Right lobe of liver (tissue), 4 donors: ENCODE data around the gene MIDN.

Source experiments
- POLR2A ChIP-seq: fragments of 450-650 bp; IDR thresholded peaks from one replicate; pipeline ENCODE4 v1.6.1; 2017; ENCODE audit warnings: antibody characterized with exemption, mild to moderate bottlenecking
- TF ChIP-seq, protein P1 (sequence below), 4 donors: fragments of 200-600 bp in 3 of 4; fragments of 450-650 bp in 1 of 4; IDR thresholded peaks; one replicate each; pipeline versions ENCODE4 v1.5.1 to v1.8.0; 2016 to 2022; ENCODE audit warnings: antibody characterized with exemption in 4 of 4, mild to moderate bottlenecking in 2 of 4
- donor health status: DM: no; HTN: no; CAD: no.
- donor health status: DM: no; HTN: no; CAD: no.
- donor health status: DM: no; HTN: yes; CAD: no.

GRCh38 chr19:1291761-1292418, 43.5 kb downstream of the MIDN start:
- TF ChIP-seq, protein P1, sequence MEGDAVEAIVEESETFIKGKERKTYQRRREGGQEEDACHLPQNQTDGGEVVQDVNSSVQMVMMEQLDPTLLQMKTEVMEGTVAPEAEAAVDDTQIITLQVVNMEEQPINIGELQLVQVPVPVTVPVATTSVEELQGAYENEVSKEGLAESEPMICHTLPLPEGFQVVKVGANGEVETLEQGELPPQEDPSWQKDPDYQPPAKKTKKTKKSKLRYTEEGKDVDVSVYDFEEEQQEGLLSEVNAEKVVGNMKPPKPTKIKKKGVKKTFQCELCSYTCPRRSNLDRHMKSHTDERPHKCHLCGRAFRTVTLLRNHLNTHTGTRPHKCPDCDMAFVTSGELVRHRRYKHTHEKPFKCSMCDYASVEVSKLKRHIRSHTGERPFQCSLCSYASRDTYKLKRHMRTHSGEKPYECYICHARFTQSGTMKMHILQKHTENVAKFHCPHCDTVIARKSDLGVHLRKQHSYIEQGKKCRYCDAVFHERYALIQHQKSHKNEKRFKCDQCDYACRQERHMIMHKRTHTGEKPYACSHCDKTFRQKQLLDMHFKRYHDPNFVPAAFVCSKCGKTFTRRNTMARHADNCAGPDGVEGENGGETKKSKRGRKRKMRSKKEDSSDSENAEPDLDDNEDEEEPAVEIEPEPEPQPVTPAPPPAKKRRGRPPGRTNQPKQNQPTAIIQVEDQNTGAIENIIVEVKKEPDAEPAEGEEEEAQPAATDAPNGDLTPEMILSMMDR (IDR thresholded peaks at IDR 0.05) = no peak
- no peak for TF ChIP-seq POLR2A
